H1 (cell line): ENCODE results near the gene PRKRIP1. TPM values are rescaled to one million over a fixed set of nuclear protein-coding genes. Genes with fewer than 3 reads are reported as not detected.

Source experiments
- BRCA1 ChIP-seq: IDR thresholded peaks from 2 replicates; pipeline ENCODE4 v1.6.1; 2012; ENCODE audit warnings: low read depth, low read length, improper control_type of control experiment
- KDM1A ChIP-seq: fragments of 200-600, 300-600 bp; sonication (generic); IDR thresholded peaks from 2 replicates; pipeline ENCODE4 v1.7.1; 2016; ENCODE audit warnings: mild to moderate bottlenecking, low read length, borderline replicate concordance
- MAFK ChIP-seq: IDR thresholded peaks from 2 replicates; pipeline ENCODE4 v1.6.1; 2012; ENCODE audit warnings: low read depth, mild to moderate bottlenecking, improper control_type of control experiment, low read length
- NANOG ChIP-seq: IDR thresholded peaks from 2 replicates; pipeline ENCODE4 v1.6.1; 2011; ENCODE audit warnings: low read length, low read depth, mild to moderate bottlenecking, inconsistent platforms; ENCODE audit not compliant: insufficient read depth, poor library complexity, severe bottlenecking
- YY1 ChIP-seq: IDR thresholded peaks from 2 replicates; pipeline ENCODE4 v1.6.1; 2011; ENCODE audit warnings: low read depth, mild to moderate bottlenecking, low read length
- ZNF274 ChIP-seq: IDR thresholded peaks from 2 replicates; pipeline ENCODE4 v1.7.0; 2012; ENCODE audit warnings: low read length, borderline replicate concordance; ENCODE audit errors: extremely low read depth
- polyA plus RNA-seq, 7 experiments: library from polyadenylated mRNA; depleted of rRNA in 3 of 7; stranded (reverse) in 5 of 7; unstranded in 2 of 7; fragments of >200 nt in 5 of 7; fragments of 200-250 nt in 2 of 7; gene quantifications; 1 replicate in 5 of 7; 2 replicates in 1 of 7; 4 replicates in 1 of 7; pipeline versions ENCODE4 v1.2.1 to v1.2.3, GENCODE V29; 2011 to 2013; ENCODE audit warnings: missing spikeins in 2 of 7, mixed read lengths in 2 of 7
- total RNA-seq: library from RNA; stranded (reverse); fragmentation: NEBNext Ultra II Directional; extraction: Animal tissue kit (Norgen Biotek cat#: 25700); gene quantifications from 2 replicates; pipeline ENCODE4 v1.2.1, GENCODE V29; 2021

PRKRIP1 gene
- total and polyA plus RNA-seq, 2 of the 8 experiments (the other 6 are each of a cell fraction or from before 2014, with no cell fraction given) = 11.1 to 22.0 TPM

GRCh38 chr7:102429141-102429899, 33.2 kb downstream of the PRKRIP1 start (continued):
- no peak for TF ChIP-seq KDM1A
- TF ChIP-seq YY1 = no peak
- TF ChIP-seq ZNF274 = no peak
- TF ChIP-seq MAFK = no peak
- TF ChIP-seq BRCA1 = no peak
- no peak for TF ChIP-seq NANOG
- TF ChIP-seq, all 59 proteins: peak for 0
